Activated T-cell treated with anti-CD3 and anti-CD28 coated beads, Interleukin-2, amount 50 U/mL, for 48 hours (primary cell): Measurements from ENCODE around the gene DPPA5.
"Not testable (repeated sequence)": the region's sequence is repeated elsewhere in the genome, so short reads cannot be mapped to it uniquely, and the experiment has no call there.

Experiments used
- DNase-seq, 2 experiments: peaks; one replicate each; pipeline ENCODE4 v3.0.0-alpha.2; 2020

The DPPA5 gene

DNA sequence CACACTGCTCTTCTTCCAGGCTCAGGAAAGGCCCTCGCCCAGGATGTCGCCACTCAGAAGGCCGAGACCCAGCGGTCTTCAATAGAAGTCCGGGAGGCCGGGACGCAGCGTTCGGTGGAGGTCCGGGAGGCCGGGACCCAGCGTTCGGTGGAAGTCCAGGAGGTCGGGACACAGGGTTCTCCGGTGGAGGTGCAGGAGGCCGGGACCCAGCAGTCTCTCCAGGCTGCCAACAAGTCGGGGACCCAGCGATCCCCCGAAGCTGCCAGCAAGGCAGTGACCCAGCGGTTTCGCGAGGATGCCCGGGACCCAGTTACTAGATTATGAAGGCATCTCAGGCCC, 9.4 kb upstream of the DPPA5 start:
- no peak for DNase-seq

GRCh38 chr6:73362869-73363536, 8.9 kb upstream of the DPPA5 start:
- DNase-seq = no peak

DNA sequence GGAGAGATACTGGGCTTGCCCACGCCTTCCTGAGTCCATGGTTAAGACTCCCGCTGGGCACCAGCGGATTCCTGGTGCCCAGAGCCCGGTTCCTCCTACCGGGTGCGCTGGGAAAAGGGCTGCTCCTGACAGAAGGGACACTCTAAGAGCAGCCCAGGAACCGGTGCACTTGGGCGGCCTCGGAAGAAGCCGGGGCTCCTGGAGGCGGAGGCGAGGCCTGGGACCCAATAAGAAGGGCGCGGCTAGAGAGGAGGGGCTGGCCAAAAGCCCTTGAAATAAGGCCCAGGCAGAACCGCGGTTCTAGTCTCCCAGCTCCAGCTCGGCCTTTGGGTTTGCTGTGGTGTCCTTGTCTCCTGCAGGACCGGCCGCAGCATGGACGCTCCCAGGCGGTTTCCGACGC, 8.3 kb upstream of the DPPA5 start, which contains the start of gene KHDC3L:
Gene KHDC3L (plus strand): TSS at position 301 of the 400 bp plus-strand sequence. CDS start 72 bp downstream, at position 373.
- DNase-seq = no peak

- DNase-seq = no peak
These were observed 4.8 kb downstream of the DPPA5 start for GRCh38 chr6:73349311-73349710.

- DNase-seq = no peak
These were observed 5.4 kb downstream of the DPPA5 start for GRCh38 chr6:73348550-73349204.

DNA sequence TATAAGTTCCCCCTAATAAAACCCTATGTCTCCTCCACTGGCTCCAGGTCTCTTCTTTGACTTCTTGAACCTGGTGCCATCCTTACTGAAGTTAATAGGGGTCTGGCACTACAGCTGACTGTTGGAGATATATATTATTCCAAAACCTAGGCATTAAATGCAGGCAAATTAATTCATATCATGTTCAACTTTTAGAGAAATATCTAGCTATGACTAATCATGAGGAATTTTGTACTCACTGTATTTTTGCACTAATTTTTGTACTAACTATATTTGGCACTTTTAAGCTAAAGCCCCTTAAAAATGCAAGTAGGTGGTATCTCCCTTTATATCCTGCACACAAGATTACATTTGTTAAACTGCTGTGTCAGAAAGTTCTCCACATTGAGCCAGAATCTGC, 10.9 kb downstream of the DPPA5 start:
- no peak for DNase-seq

DNA sequence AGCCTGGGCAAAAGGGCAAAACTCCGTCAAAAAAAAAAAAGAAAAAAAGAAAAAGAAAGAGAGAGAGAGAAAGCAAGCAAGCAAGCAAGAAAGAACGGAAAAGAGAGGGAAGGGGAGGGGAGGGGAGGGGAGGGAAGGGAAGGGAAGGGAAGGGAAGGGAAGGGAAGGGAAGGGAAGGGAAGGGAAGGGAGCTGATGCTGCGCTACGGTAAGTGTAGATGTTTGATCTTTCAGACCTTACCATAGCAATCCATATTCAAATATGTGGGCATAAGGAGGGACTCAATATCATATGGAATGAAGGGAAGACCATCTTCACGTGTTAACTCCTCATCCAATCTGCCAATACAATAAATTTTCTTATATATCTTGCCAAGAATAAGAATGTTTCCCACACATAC, 11.9 kb downstream of the DPPA5 start:
- no peak for DNase-seq

DNA sequence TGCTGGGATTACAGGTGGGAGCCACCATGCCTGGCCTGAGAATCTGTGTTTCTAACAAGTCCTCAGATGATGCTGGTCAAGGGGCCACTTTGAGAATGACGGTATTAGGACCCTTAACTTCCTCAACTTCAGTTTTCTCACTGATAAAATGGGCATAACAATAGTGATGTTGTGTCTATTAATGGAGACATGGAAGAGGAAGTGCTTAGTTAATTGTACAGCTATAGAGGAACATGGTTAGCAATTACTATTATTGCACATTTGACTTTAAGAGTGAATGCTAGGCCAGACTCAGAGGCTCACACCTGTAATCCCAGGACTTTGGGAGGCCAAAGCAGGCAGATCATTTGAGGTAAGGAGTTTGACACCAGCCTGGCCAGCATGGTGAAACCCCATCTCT, 12.7 kb downstream of the DPPA5 start:
- DNase-seq = no peak

DNA sequence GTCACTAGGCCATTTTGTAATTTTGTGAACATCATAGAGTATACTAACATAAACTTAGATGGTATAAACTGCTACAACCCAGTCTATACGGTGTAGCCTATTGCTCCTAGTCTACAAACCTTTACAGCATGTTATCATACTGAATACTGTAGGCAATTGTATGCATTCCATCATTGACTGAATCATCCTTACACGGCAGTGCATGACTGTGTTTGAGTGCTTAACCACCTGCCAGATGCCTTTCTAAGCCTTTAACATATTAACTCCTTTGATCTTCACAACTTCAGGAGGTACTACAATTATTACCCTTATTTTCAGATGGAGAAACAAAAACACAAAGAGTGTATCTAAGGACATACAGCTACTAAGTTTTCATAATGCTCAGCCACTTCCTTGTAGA, 14.0 kb downstream of the DPPA5 start:
- DNase-seq = no peak

DNA sequence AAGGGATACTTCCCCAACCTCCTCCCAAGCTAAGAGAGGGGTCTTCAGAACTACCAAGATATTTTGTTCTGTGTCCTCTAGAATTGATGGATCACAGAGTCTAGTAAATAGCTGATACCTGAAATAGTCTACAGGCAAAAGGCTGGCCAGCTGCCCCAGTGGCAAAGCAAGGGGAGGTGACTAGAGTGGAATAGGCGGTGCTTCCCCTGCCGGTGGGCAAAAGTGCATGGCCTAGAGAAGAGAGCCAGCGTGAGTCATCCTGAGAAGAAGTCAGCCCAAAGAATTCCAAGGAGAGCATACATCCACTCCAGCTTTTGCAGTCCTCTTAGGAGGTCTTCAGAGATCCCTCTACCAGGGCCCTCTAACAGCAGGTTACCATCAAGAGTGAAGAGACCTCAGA, 14.7 kb downstream of the DPPA5 start:
- DNase-seq = no peak

DNA sequence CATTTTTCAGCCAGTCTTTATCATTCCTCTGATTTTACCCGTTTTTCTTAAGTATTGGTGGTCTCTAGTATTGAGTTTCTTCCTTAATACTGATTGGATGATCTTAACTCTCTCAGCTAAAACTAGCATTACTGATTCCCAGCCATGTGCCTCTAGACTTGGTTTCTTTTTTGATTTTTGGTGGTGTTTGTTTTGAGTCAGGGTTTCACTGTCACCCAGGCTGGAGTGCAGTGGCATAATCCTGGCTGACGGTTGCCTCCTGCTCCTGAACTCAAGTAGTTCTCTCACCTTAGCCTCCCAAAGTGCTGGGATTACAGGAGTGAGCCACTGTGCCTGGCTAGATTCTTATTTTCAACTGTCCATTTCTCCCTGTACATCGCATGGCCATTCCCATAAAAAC, 24.9 kb downstream of the DPPA5 start:
- no peak for DNase-seq

GRCh38 chr6:73328790-73329189, 25.3 kb downstream of the DPPA5 start:
- no peak for DNase-seq

- DNase-seq = no peak
These were observed 28.4 kb downstream of the DPPA5 start for GRCh38 chr6:73325656-73326055.

- no peak for DNase-seq
These were observed 30.8 kb downstream of the DPPA5 start for GRCh38 chr6:73323323-73323722.

DNA sequence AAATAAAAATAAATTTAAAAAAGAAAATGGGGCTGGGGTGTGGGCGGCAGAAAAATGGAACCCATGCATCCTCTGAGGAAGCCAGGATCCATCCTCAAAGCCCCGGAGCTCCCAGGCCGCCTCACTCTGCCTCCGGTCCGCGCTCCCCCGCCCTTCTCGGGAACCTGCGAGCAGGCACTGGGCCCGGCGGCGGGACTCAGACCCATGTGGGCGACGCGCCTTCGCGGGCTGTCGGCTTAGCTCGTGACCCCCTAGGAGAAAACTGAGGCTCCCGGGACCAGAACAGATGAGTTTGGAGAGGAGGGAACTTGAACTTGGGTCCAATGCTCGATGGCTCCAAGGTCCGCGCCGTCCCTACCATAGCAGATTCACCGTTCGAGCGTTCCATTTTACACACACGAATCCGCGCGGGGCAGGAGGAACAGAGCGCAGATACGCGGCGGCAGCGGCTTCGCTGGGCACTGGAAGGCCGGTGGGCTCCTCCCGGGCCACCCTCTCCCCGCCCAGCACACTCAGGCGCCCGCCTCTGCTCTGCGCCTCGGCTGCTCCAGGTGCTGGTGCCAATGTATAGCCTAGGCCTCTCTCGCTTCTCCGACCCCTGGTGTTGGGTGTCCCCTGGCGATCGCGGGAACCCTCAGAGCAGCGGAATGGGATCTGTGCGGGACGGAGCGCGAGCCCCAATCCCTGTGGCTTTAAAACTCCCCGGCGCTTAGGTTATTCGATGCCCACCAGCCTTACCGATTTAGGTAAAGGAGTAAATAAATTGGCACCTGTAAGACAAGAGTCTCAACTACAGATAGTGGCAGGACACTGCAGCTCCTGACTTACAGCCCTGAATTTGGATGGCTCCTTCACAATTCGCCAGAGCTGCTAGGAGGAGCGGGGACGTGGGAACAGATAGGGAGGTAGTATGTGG, 39.2 kb downstream of the DPPA5 start:
- peak in 1 of 2 experiments; percentile 22 for DNase-seq

DNA sequence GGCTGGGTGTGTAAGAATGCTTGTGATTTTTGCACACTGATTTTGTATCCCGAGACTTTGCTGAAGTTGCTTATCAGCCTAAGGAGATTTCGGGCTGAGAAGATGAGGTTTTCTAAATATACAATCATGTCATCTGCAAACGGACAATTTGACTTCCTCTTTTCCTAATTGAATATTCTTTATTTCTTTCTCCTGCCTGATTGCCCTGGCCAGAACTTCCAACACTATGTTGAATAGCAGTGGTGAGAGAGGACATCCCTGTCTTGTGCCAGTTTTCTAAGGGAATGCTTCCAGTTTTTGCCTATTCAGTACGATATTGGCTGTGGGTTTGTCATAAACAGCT, 43.6 kb downstream of the DPPA5 start:
- not testable (repeated sequence) for DNase-seq

DNA sequence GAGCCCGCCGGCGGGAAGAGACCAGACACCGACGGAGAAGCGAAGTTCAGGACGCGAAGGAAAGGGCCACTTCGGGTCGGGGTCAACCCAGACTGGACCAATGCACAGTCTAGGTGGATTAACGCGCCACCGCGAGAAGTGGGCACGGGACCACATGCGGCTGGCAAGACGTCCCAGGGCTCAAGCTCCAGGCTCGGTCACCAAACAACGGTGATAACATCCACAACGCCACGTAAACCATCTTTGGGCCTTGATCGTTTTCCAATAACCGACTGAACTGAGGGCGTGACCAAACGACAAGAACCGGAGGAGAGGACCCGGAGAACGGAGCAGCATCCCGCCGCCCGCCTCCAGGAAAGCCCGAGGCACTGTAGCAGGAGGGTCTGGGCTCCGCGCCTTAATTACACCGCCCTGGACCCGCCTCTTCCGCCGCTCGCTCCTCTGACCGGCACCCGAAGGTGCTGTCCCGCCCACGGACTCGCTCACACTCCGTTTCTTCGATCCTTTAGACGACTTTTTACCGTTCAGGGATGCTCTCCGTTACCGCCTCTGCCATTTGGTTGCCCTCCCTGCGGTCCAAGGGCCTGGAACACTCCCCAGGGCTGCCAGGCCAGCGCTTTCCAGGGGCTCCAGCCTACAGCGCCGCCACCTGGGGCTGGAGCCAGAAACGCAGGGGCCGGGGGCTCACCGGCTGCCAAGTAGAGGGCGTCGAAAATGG, 44.1 kb downstream of the DPPA5 start:
- peak; percentile 77 to 83 for DNase-seq

- DNase-seq = no peak
These were observed 44.6 kb downstream of the DPPA5 start for GRCh38 chr6:73309535-73309784.

DNA sequence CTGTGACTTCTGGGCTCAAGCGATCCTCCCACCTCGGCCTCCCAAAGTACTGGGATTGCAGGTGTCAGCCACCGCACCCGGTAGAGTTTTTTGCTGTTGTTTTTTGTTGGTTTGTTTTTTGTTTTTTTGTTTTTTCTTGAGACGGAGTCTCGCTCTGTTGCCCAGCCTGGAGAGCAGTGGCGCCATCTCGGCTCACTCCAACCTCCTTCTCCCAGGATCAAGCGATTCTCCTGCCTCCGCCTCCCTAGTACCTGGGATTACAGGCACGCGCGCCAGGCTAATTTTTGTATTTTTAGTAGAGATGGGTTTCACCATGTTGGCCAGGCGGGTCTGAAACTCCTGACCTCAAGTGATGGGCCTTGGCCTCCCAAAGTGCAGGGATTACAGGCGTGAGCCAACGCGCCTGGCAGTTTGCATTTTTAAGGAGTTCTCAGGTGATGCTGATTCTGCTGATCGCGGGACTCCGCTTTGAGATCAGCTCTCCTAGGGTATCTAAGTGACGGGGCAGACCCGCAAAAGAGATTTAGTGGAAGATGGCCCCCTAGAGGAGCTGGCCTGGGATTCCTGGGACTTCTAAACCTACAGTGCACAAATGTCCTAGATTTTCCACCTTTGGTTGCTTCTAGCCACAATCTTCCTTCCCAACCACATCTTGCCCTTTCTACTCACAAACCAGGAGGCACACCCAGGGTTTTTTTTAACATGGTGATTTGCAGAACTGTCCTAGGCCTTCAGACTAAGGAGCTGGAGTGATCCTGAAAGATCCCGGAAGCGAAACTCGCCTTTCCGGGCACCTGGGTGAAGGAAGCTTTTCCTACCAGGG, 45.2 kb downstream of the DPPA5 start:
- peak; percentile 23 to 25 for DNase-seq

DNA sequence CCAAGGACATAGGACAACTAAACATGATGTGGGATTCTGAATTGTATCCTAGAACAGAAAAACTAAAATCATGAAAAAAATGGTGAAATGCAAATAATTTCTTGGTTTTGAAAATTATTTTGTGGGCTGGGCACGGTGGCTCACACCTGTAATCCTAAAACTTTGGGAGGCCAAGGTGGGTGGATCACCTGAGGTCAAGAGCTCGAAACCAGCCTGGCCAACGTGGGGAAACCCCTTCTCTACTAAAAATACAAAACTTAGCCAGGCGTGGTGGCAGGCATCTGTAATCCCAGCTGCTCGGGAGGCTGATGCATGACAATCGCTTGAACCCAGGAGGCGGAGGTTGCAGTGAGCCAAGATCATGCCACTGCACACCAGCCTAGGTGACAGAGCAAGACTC, 50.3 kb downstream of the DPPA5 start:
- DNase-seq = not testable (repeated sequence)
